H1 (cell line): ENCODE results near the gene PDGFRA. TPM values are rescaled to one million over a fixed set of nuclear protein-coding genes. Genes with fewer than 3 reads are reported as not detected.

Source experiments
- CTCF ChIA-PET: fragments of 300-600 bp; sonication (Branson Sonifier 250); formaldehyde crosslinking; loops from one replicate; lab custom pipeline; 2021; ENCODE audit not compliant: partially characterized antibody; lab: Charles Lee
- POLR2A ChIA-PET: fragments of 300-600 bp; sonication (Branson Sonifier 250); formaldehyde crosslinking; loops from one replicate; lab custom pipeline; 2021; ENCODE audit warnings: inconsistent platforms; ENCODE audit not compliant: partially characterized antibody; lab: Charles Lee
- DNase-seq, 2 experiments: peaks; one replicate each; pipeline versions ENCODE4 v3.0.0 to v3.0.0-alpha.2; 2010 to 2022; ENCODE audit warnings: low spot score in 2 of 2, low read depth in 1 of 2, mixed read lengths in 1 of 2
- FAIRE-seq: peaks from 2 replicates; lab custom pipeline; 2011; peaks lifted over from hg19 to GRCh38; lab: Jason Lieb, UNC
- H2AFZ ChIP-seq: 2 replicates; pipeline ENCODE4 v1.8.1; 2012; ENCODE audit warnings: low read length, inconsistent platforms
- H2AK5ac ChIP-seq: 2 replicates; pipeline ENCODE4 v1.6.1; 2013; ENCODE audit warnings: low read depth, low read length
- H2BK120ac ChIP-seq: replicated peaks from 2 replicates; pipeline ENCODE3; 2013; ENCODE audit warnings: low read depth, low read length, inconsistent platforms
- H2BK12ac ChIP-seq: 2 replicates; pipeline ENCODE4 v1.6.1; 2013; ENCODE audit warnings: low read depth, low read length
- H2BK15ac ChIP-seq: 2 replicates; pipeline ENCODE4 v1.6.1; 2013; ENCODE audit warnings: low read length
- H2BK20ac ChIP-seq: 2 replicates; pipeline ENCODE4 v1.6.1; 2013; ENCODE audit warnings: low read length
- H2BK5ac ChIP-seq: 2 replicates; pipeline ENCODE4 v1.6.1; 2013; ENCODE audit warnings: low read depth, low read length
- H3K14ac ChIP-seq: 2 replicates; pipeline ENCODE4 v1.6.1; 2013; ENCODE audit warnings: inconsistent platforms; ENCODE audit not compliant: insufficient read length
- H3K18ac ChIP-seq: 2 replicates; pipeline ENCODE4 v1.6.1; 2013; ENCODE audit warnings: low read length; ENCODE audit errors: extremely low read depth
- H3K23ac ChIP-seq: 2 replicates; pipeline ENCODE4 v1.6.1; 2013; ENCODE audit warnings: inconsistent platforms; ENCODE audit not compliant: insufficient read length
- H3K23me2 ChIP-seq: 2 replicates; pipeline ENCODE4 v1.6.1; 2013; ENCODE audit warnings: low read depth, low read length
- H3K27ac ChIP-seq: 2 replicates; pipeline ENCODE4 v1.6.1; 2011; ENCODE audit warnings: low read depth, low read length, inconsistent platforms
- H3K27me3 ChIP-seq, 4 experiments: replicated peaks in 1 of 4; 1 replicate in 1 of 4; 2 replicates in 3 of 4; pipeline versions ENCODE4 v1.6.1 to v1.8.1; 2011 to 2013; ENCODE audit warnings: low read length in 3 of 4, mild to moderate bottlenecking in 3 of 4, inconsistent platforms in 2 of 4, mixed read lengths in 2 of 4, moderate library complexity in 1 of 4; ENCODE audit not compliant: control insufficient read depth in 3 of 4, insufficient read depth in 3 of 4; ENCODE audit errors: extremely low read depth in 1 of 4
- H3K36me3 ChIP-seq, 4 experiments: 2 replicates each; pipeline versions ENCODE4 v1.6.1 to v1.8.1; 2011 to 2013; ENCODE audit warnings: mild to moderate bottlenecking in 4 of 4, low read length in 3 of 4, moderate library complexity in 2 of 4, control low read depth in 1 of 4, inconsistent platforms in 1 of 4; ENCODE audit not compliant: insufficient read depth in 4 of 4, control insufficient read depth in 2 of 4
- H3K4ac ChIP-seq: replicated peaks from 2 replicates; pipeline ENCODE3; 2013; ENCODE audit warnings: low read length, low read depth, mixed read lengths, inconsistent platforms; ENCODE audit not compliant: insufficient read length
- H3K4me1 ChIP-seq, 4 experiments: replicated peaks in 1 of 4; 1 replicate in 1 of 4; 2 replicates in 3 of 4; pipeline versions ENCODE4 v1.6.1 to v1.8.1; 2011 to 2013; ENCODE audit warnings: low read length in 3 of 4, inconsistent platforms in 2 of 4, mixed read lengths in 1 of 4; ENCODE audit not compliant: insufficient read depth in 4 of 4, control insufficient read depth in 3 of 4
- H3K4me2 ChIP-seq, 2 experiments: 2 replicates each; pipeline versions ENCODE4 v1.6.1 to v1.8.1; 2011 to 2013; ENCODE audit warnings: low read depth in 2 of 2, low read length in 2 of 2, control low read depth in 1 of 2, inconsistent platforms in 1 of 2, mild to moderate bottlenecking in 1 of 2; ENCODE audit not compliant: insufficient read depth in 1 of 2
- H3K4me3 ChIP-seq, 4 experiments: fragments of 200-600, 300-600 bp in 1 of 4; sonication (generic), shearing (Covaris generic), sonication (Bioruptor Twin) in 1 of 4; 2 replicates each; pipeline versions ENCODE4 v1.5.1 to v1.8.1; 2011 to 2016; ENCODE audit warnings: low read length in 4 of 4, low read depth in 3 of 4, control low read depth in 2 of 4, inconsistent platforms in 2 of 4, mild to moderate bottlenecking in 2 of 4, mixed read lengths in 1 of 4, moderate library complexity in 1 of 4; ENCODE audit not compliant: insufficient read depth in 2 of 4; ENCODE audit errors: extremely low read depth in 1 of 4
- H3K56ac ChIP-seq: replicated peaks from 2 replicates; pipeline ENCODE3; 2013; ENCODE audit warnings: low read depth, mild to moderate bottlenecking, mixed read lengths, low read length, inconsistent platforms; ENCODE audit not compliant: insufficient read length
- H3K79me1 ChIP-seq: 2 replicates; pipeline ENCODE4 v1.6.1; 2013; ENCODE audit warnings: low read depth, low read length, control low read depth
- H3K79me2 ChIP-seq, 2 experiments: 2 replicates each; pipeline versions ENCODE4 v1.6.1 to v1.8.1; 2012 to 2013; ENCODE audit warnings: low read length in 2 of 2, mild to moderate bottlenecking in 2 of 2, inconsistent platforms in 1 of 2; ENCODE audit not compliant: insufficient read depth in 2 of 2, control insufficient read depth in 1 of 2
- H3K9ac ChIP-seq, 4 experiments: replicated peaks in 1 of 4; 1 replicate in 1 of 4; 2 replicates in 3 of 4; pipeline versions ENCODE4 v1.6.1 to v1.8.1; 2011 to 2013; ENCODE audit warnings: low read depth in 3 of 4, low read length in 3 of 4, control low read depth in 2 of 4, mild to moderate bottlenecking in 2 of 4, moderate library complexity in 2 of 4, inconsistent platforms in 1 of 4; ENCODE audit errors: extremely low read depth in 1 of 4
- H3K9me3 ChIP-seq, 2 experiments: 2 replicates each; pipeline versions ENCODE4 v1.6.1 to v1.8.1; 2012 to 2013; ENCODE audit warnings: mild to moderate bottlenecking in 2 of 2, moderate library complexity in 2 of 2, control low read depth in 1 of 2, inconsistent platforms in 1 of 2, low read depth in 1 of 2, low read length in 1 of 2, mixed read lengths in 1 of 2; ENCODE audit not compliant: insufficient read depth in 2 of 2
- H4K20me1 ChIP-seq, 2 experiments: replicated peaks in 1 of 2; 2 replicates each; pipeline versions ENCODE3 to v1.8.1; 2011 to 2013; ENCODE audit warnings: inconsistent platforms in 2 of 2, low read length in 2 of 2, mild to moderate bottlenecking in 1 of 2; ENCODE audit not compliant: insufficient read depth in 2 of 2, control insufficient read depth in 1 of 2
- H4K5ac ChIP-seq: 2 replicates; pipeline ENCODE4 v1.6.1; 2013; ENCODE audit warnings: low read length, low read depth, mixed read lengths, inconsistent platforms; ENCODE audit not compliant: insufficient read length
- H4K8ac ChIP-seq: 2 replicates; pipeline ENCODE4 v1.8.0; 2013; ENCODE audit warnings: mild to moderate bottlenecking, moderate library complexity, low read length, inconsistent platforms; ENCODE audit not compliant: insufficient read depth; ENCODE audit errors: extremely low read depth
- H4K91ac ChIP-seq: replicated peaks from 2 replicates; pipeline ENCODE3; 2013; ENCODE audit warnings: low read length, mixed read lengths, inconsistent platforms; ENCODE audit not compliant: insufficient read length
- FOSL1 ChIP-seq: IDR thresholded peaks from 2 replicates; pipeline ENCODE4 v1.6.1; 2011; ENCODE audit warnings: mild to moderate bottlenecking, low read depth, low read length, moderate library complexity; ENCODE audit not compliant: insufficient read depth
- POU5F1 ChIP-seq: IDR thresholded peaks from 2 replicates; pipeline ENCODE4 v1.6.1; 2011; ENCODE audit warnings: low read depth, mild to moderate bottlenecking, low read length, moderate library complexity
- SUZ12 ChIP-seq: fragments of 200-600 bp; sonication (generic); IDR thresholded peaks from 2 replicates; pipeline ENCODE4 v1.6.1; 2012; ENCODE audit warnings: mild to moderate bottlenecking, inconsistent platforms, low read length, moderate library complexity, mixed read lengths
- WGBS, 2 experiments: shearing (Covaris generic) in 1 of 2; methylation state at CpG; one replicate each; pipeline versions ENCODE4 v1.1.6 to v1.1.7; 2013 to 2015; ENCODE audit warnings: low lambda C conversion rate in 2 of 2, mixed read lengths in 2 of 2, inconsistent platforms in 1 of 2, low coverage in 1 of 2, missing lambda C conversion rate in 1 of 2; ENCODE audit not compliant: insufficient replicate concordance in 2 of 2, insufficient coverage in 1 of 2, insufficient read length in 1 of 2; ENCODE audit errors: extremely low coverage in 1 of 2, missing lambda C conversion rate in 1 of 2; 5-methylcytosine and 5-hydroxymethylcytosine counted together
- polyA plus RNA-seq, 7 experiments: library from polyadenylated mRNA; depleted of rRNA in 3 of 7; stranded (reverse) in 5 of 7; unstranded in 2 of 7; fragments of >200 nt in 5 of 7; fragments of 200-250 nt in 2 of 7; gene quantifications; 1 replicate in 5 of 7; 2 replicates in 1 of 7; 4 replicates in 1 of 7; pipeline versions ENCODE4 v1.2.1 to v1.2.3, GENCODE V29; 2011 to 2013; ENCODE audit warnings: missing spikeins in 2 of 7, mixed read lengths in 2 of 7
- total RNA-seq: library from RNA; stranded (reverse); fragmentation: NEBNext Ultra II Directional; extraction: Animal tissue kit (Norgen Biotek cat#: 25700); gene quantifications from 2 replicates; pipeline ENCODE4 v1.2.1, GENCODE V29; 2021

The PDGFRA gene
- total and polyA plus RNA-seq, 2 of the 8 experiments (the other 6 are each of a cell fraction or from before 2014, with no cell fraction given) = 1.4 to 3.4 TPM

- FAIRE-seq (no peak), DNase-seq (no peak)
- Histone ChIP-seq H3K4ac (no peak overlapping the region), H2AFZ (no peak overlapping the region), H2BK20ac (peak overlapping the region; percentile 6; the same call in 1 of the 2 replicates), H3K4me3 (peak overlapping the region in 1 of 4 experiments; percentile 18; a peak in 1 of 8 replicates), H4K20me1 (no peaks in the 10 kb centered on the region), H3K9ac (no peak overlapping the region), H3K14ac (no peak overlapping the region), H3K4me1 (peaks cover 5 to 18% (median 16%) of the 10 kb centered on the region in 4 experiments; a peak in 6 of 7 replicates), H3K23ac (no peak overlapping the region), H2BK15ac (no peak overlapping the region), H3K9me3 (peaks cover 16 to 17% of the 10 kb centered on the region in 2 experiments), H3K79me2 (no peaks in the 10 kb centered on the region), H2BK5ac (no peak overlapping the region), H2BK120ac (no peak overlapping the region), H3K4me2 (peak overlapping the region; percentile 29 to 62; a peak in 3 of 4 replicates), H4K8ac (no peak overlapping the region), H4K5ac (no peak overlapping the region), H3K79me1 (no peaks in the 10 kb centered on the region), H3K56ac (no peak overlapping the region), H3K27me3 (no peaks in the 10 kb centered on the region), H4K91ac (no peak overlapping the region), H3K27ac (no peak overlapping the region), H3K23me2 (peaks cover 2% of the 10 kb centered on the region; the same call in 1 of the 2 replicates), H3K18ac (no peak overlapping the region)
- WGBS, 2 experiments = 39% methylated on average over 2 of the region's 2 CpGs; no CpG with 5 or more reads in 1 of the 2 experiments
- POLR2A ChIA-PET = no interaction called here
- CTCF ChIA-PET = interaction anchor here (0.6 to 3.1 kb wide), 5 partner anchors 9 to 859 kb away, joined by 3 to 10 read pairs (median 3); no protein-coding TSS in a partner anchor
- TF ChIP-seq POU5F1 (0 out of 2 replicates have a peak, but pooled peaks have one; percentile 17), SUZ12 (no peak), FOSL1 (no peak)
- TF ChIP-seq, all 59 proteins: peak for 1
- peaks cover 0 to 7% (median 0%) of the 10 kb centered on the region in 4 experiments; a peak in 3 of 8 replicates for H3K36me3 ChIP-seq
- no peak overlapping the region for H2AK5ac ChIP-seq
- H2BK12ac ChIP-seq = no peak overlapping the region
These were observed 49.1 kb downstream of the PDGFRA start for GRCh38 chr4:54278216-54278615.
